DOHH2 (cell line): ENCODE data around the gene ACTL10.

Source experiments
- H3F3A ChIP-seq: fragments of 200-600 bp; sonication (generic), shearing (Covaris generic); 2 replicates; pipeline ENCODE4 v1.6.0; 2016; ENCODE audit warnings: antibody characterized with exemption, mild to moderate bottlenecking; ENCODE audit not compliant: control insufficient read depth, insufficient read depth
- H3K27ac ChIP-seq: fragments of 200-600 bp; sonication (generic); 2 replicates; pipeline ENCODE4 v1.5.1; 2014; ENCODE audit warnings: low read depth, mild to moderate bottlenecking, low read length, moderate library complexity
- H3K27me3 ChIP-seq: fragments of 200-600 bp; sonication (generic); 2 replicates; pipeline ENCODE4 v1.6.1; 2014; ENCODE audit warnings: mild to moderate bottlenecking, low read length, mixed read lengths; ENCODE audit not compliant: control insufficient read depth
- H3K36me3 ChIP-seq: fragments of 200-600 bp; sonication (generic); 2 replicates; pipeline ENCODE4 v1.6.1; 2014; ENCODE audit warnings: mild to moderate bottlenecking, low read length, moderate library complexity, mixed read lengths; ENCODE audit not compliant: control insufficient read depth
- H3K4me1 ChIP-seq: fragments of 200-600 bp; sonication (generic); 2 replicates; pipeline ENCODE4 v1.6.1; 2014; ENCODE audit warnings: mild to moderate bottlenecking, low read length, mixed read lengths; ENCODE audit not compliant: control insufficient read depth
- H3K4me2 ChIP-seq: fragments of 200-600 bp; sonication (generic); 2 replicates; pipeline ENCODE4 v1.6.0; 2014; ENCODE audit warnings: mild to moderate bottlenecking, low read length, moderate library complexity
- H3K4me3 ChIP-seq: fragments of 200-600 bp; sonication (generic); 2 replicates; pipeline ENCODE4 v1.5.1; 2014; ENCODE audit warnings: mild to moderate bottlenecking, low read length, mixed read lengths
- H3K79me2 ChIP-seq: fragments of 200-600 bp; sonication (generic); 2 replicates; pipeline ENCODE4 v1.6.1; 2014; ENCODE audit warnings: mild to moderate bottlenecking, low read length, mixed read lengths; ENCODE audit not compliant: control insufficient read depth
- H3K9me2 ChIP-seq: fragments of 200-600 bp; sonication (generic); replicated peaks from 2 replicates; pipeline ENCODE4 v1.6.1; 2014; ENCODE audit warnings: mild to moderate bottlenecking, low read length, mixed read lengths; ENCODE audit not compliant: control insufficient read depth
- H3K9me3 ChIP-seq: fragments of 200-600 bp; sonication (generic); 2 replicates; pipeline ENCODE4 v1.6.1; 2014; ENCODE audit warnings: antibody characterized with exemption, low read length, mixed read lengths; ENCODE audit not compliant: control insufficient read depth, insufficient read depth
- H4K20me1 ChIP-seq: fragments of 200-600 bp; sonication (generic); 2 replicates; pipeline ENCODE4 v1.6.0; 2014; ENCODE audit warnings: low read depth, mild to moderate bottlenecking, antibody characterized with exemption, low read length, moderate library complexity; ENCODE audit not compliant: control insufficient read depth, insufficient read depth
- CTCF ChIP-seq: fragments of 200-600 bp; sonication (generic); IDR thresholded peaks from one replicate; pipeline ENCODE4 v1.5.1; 2014; ENCODE audit warnings: antibody characterized with exemption, mild to moderate bottlenecking, low read depth, low read length; ENCODE audit not compliant: poor library complexity, severe bottlenecking
- EZH2phosphoT487 ChIP-seq: fragments of 200-600 bp; sonication (generic); IDR thresholded peaks from 2 replicates; pipeline ENCODE4 v1.6.1; 2017; ENCODE audit warnings: borderline replicate concordance, mild to moderate bottlenecking, antibody characterized with exemption, low read length, moderate library complexity, mixed read lengths

The ACTL10 gene

GRCh38 chr20:33649201-33649681 is 17.5 kb upstream of the ACTL10 start:
- H4K20me1 ChIP-seq: no peaks in the 10 kb centered on the region
- no peaks in the 10 kb centered on the region for H3K9me2 ChIP-seq
- H3K27me3 ChIP-seq: peaks cover 3% of the 10 kb centered on the region; the same call in 1 of the 2 replicates
- H3F3A ChIP-seq: no peaks in the 10 kb centered on the region
- H3K4me3 ChIP-seq: no peak overlapping the region
- no peak for TF ChIP-seq EZH2phosphoT487
- no peak overlapping the region for H3K27ac ChIP-seq
- no peaks in the 10 kb centered on the region for H3K36me3 ChIP-seq
- H3K79me2 ChIP-seq: no peaks in the 10 kb centered on the region
- H3K9me3 ChIP-seq: no peaks in the 10 kb centered on the region
- H3K4me2 ChIP-seq: no peak overlapping the region
- H3K4me1 ChIP-seq: no peaks in the 10 kb centered on the region

GRCh38 chr20:33650111-33650752 is 16.5 kb upstream of the ACTL10 start:
- Histone ChIP-seq H3K4me2 (no peak overlapping the region), H3K9me3 (no peaks in the 10 kb centered on the region), H3K9me2 (no peaks in the 10 kb centered on the region), H3K4me1 (no peaks in the 10 kb centered on the region), H3K27me3 (peaks cover 3% of the 10 kb centered on the region; the same call in 1 of the 2 replicates), H3K27ac (no peak overlapping the region), H3K4me3 (no peak overlapping the region), H3K79me2 (no peaks in the 10 kb centered on the region), H3F3A (no peaks in the 10 kb centered on the region), H4K20me1 (no peaks in the 10 kb centered on the region), H3K36me3 (no peaks in the 10 kb centered on the region)
- TF ChIP-seq CTCF (no peak), EZH2phosphoT487 (no peak)

- Histone ChIP-seq H3K4me3 (no peak overlapping the region), H3K27ac (no peak overlapping the region), H4K20me1 (no peaks in the 10 kb centered on the region), H3K9me3 (no peaks in the 10 kb centered on the region), H3K36me3 (no peaks in the 10 kb centered on the region), H3K79me2 (no peaks in the 10 kb centered on the region), H3K27me3 (peaks cover 3% of the 10 kb centered on the region; the same call in 1 of the 2 replicates), H3K4me2 (no peak overlapping the region), H3K9me2 (no peaks in the 10 kb centered on the region), H3F3A (no peaks in the 10 kb centered on the region), H3K4me1 (no peaks in the 10 kb centered on the region)
- TF ChIP-seq CTCF (no peak), EZH2phosphoT487 (no peak)
Observed at GRCh38 chr20:33650753-33651561, 15.8 kb upstream of the ACTL10 start.

- H3F3A ChIP-seq: no peaks in the 10 kb centered on the region; the same call in 1 of the 2 replicates
- H3K4me2 ChIP-seq: no peak overlapping the region
- TF ChIP-seq CTCF (no peak), EZH2phosphoT487 (no peak)
- H3K27ac ChIP-seq: no peak overlapping the region
- H4K20me1 ChIP-seq: no peaks in the 10 kb centered on the region
- H3K79me2 ChIP-seq: no peaks in the 10 kb centered on the region
- H3K4me3 ChIP-seq: no peak overlapping the region
- H3K36me3 ChIP-seq: no peaks in the 10 kb centered on the region
- no peaks in the 10 kb centered on the region for H3K9me2 ChIP-seq
- H3K9me3 ChIP-seq: no peaks in the 10 kb centered on the region
- H3K4me1 ChIP-seq: no peaks in the 10 kb centered on the region
- H3K27me3 ChIP-seq: peaks cover 3% of the 10 kb centered on the region; the same call in 1 of the 2 replicates
Observed at GRCh38 chr20:33651562-33652048, 15.1 kb upstream of the ACTL10 start.
